GM18517 (cell line): ENCODE measurements around the gene PPP4R2.
"Not testable (repeated sequence)": the region's sequence is repeated elsewhere in the genome, so short reads cannot be mapped to it uniquely, and the experiment has no call there.

Experiments used
- ATAC-seq: cut with Tn5 transposase; IDR thresholded peaks from one replicate; pipeline ENCODE4 v1.9.1; 2021; ENCODE audit warnings: mild to moderate bottlenecking, moderate library complexity; ENCODE audit not compliant: unreplicated experiment

PPP4R2 gene

DNA sequence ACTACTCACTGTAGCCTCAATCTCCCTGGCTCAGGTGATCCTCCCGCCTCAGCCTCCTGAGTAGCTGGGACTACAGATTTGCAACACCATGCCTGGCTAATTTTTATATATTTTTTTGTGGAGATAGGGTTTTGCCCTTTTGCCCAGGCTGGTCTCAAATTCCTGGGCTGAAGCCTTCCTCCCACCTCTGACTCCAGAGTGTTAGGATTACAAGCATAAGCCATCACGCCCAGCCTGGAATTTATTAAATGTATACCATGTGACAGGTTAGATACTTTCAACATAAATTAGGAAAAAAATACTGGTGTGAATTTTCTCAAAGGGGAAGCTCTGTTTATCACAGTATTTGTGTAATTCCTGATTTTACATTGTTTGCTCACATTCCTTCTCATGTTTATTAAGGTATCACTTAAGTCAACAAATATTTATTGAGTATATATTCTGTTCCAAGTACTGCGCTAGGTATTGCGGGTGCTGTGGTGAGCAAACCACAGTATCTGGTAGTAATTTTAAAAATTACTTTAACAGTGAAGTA is 24.8 kb downstream of the PPP4R2 start:
- no peak for ATAC-seq

DNA sequence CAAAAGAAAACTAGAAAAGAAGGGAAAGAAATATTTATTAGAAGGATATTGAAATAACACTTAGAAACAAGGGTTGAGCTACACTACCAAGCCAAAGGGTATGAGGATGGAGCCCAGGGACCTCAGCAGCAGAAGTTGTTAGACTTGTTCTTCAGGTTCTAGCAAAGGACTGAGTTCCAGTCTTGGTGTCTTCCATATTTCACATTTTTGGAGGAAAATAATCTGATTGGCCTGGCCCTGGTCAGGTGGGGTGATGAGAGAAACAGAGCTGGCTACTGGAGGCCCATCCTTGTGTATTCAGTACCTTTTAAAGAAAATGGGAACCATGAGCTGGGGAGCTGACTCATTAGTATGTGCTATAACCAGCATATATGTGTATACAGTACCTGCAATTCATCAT is 28.2 kb downstream of the PPP4R2 start:
- no peak for ATAC-seq

DNA sequence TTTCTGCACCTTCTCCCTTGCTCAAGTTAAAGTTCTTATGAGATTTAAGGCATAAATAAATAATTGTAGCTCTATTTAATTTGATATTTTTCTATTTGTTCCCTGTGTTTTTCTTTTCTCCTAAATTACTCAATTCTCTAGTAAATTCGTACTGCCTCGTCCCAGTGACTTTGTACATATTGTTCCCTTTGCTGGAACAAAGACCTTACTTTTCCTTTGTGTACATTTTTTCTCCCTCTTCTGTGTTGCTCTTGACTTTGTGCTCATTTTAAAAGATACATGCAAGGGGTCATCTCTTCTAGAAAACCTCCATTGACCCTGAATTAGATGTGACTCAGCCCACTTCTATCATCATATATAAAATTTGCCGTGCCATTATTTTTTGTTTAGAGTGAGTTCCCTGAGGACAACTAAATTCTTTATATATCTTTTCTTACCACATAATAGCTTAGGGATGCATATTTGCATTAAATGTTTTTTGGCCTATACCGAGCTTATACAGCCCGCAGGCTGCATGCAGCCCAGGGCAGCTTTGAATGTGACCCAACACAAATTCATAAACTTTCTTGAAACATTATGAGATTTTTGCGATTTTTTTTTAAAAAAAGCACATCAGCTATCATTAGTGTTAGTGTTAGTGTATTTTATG is 29.6 kb downstream of the PPP4R2 start:
- ATAC-seq: no peak

DNA sequence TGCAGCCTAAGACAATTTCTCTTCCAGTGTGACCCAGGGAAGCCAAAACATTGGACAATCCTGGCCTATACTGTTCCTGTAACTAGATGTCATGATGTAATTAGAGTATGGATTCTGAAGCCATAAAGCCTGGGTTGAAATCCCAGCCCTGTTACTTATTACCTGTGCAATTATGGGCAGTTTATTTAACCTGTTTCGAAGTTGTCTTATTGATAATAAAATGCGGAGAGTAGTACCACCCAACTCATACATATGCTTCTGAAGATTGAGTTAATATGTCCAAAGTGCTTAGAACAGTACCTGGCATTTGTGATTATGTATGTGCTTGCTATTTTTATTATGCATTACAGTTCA is 30.1 kb downstream of the PPP4R2 start:
- ATAC-seq: no peak

DNA sequence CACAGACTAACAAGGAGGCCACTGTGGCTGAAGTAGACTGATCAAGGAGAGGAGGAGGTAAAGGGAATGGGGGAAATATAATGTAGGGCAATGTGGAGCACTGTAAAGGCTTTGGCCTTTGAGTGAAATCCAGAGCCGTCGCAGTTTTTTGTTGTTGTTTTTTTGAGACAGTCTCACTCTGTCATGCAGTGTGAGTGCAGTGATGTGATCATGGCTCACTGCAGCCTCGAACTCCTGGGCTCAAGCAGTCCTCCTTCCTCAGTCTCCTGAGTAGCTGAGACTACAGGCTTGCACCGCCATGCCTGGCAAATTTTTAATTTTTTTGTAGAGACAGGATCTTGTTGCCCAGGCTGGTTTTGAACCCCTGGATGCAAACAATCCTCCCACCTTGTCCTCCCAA is 32.2 kb downstream of the PPP4R2 start:
- no peak for ATAC-seq

DNA sequence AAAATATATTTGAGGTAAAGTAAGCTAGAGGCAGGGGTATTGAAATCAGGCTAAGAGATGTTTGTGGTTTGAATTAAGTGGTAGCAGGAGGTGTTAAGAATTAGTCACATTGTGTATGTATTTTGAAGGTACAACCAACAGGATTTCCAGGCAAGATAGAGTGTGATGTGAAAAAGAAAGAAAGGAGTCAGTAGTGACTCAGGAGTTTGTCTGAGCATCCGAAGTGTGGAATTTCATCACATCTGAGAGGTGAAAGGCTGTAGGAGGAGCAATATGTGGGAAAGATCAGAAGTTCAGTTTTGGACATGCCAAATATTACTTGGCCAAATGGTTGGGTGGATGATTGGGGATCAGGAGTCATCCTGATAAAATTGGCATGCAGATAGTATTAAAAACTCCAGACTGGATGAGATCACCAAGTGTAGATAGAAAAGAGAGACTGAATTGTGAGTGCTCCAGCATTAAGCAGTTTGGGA is 32.7 kb downstream of the PPP4R2 start:
- ATAC-seq: no peak

DNA sequence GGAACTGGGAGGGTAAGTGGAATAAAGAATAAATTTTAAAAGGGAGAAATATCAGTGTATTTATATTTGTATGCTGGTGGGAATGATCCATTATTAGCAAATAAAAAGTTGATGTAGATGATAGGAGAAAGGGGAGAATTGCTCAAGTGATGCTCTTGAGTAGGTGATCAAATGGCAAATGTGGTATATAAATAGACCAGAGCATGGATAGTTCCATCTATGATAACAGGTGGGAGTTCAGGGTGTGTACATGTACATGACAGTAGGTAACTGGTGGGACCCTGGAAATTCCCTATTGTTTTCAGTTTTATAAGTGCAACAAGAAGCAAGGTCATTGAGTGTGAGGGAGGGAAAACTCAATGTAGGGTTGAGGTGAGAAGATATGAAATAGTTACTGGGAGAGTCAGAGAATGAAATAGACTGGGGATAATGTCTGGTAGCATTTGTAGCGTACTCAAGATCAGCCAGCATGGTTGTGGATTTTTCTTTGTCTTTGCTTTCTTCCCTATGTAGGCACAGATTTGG is 33.5 kb downstream of the PPP4R2 start:
- ATAC-seq: no peak

DNA sequence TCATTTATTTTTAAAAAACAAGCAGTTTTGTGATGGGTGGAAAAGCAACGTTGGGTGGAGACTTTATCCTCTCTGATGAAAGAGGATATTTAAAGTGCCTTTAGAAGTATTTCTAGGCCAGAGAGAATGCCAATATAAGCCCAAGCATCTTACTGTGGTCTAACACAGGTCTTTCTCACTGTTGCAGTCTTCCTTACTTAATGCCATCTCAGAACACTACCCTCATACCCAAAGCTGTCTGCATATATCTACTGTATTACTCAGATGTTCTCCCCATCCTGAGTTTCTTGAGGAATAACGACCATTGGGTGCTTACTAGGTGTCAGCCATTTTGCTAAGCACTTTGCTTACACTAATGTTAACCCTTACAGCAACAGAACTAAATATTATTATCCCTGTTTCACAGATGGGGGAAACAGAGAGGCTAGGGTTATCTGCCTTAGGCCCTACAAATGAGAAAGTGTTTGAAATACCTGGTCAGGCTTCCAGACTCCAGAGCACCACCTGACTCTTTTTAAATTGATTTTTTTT is 35.0 kb downstream of the PPP4R2 start:
- no peak for ATAC-seq

DNA sequence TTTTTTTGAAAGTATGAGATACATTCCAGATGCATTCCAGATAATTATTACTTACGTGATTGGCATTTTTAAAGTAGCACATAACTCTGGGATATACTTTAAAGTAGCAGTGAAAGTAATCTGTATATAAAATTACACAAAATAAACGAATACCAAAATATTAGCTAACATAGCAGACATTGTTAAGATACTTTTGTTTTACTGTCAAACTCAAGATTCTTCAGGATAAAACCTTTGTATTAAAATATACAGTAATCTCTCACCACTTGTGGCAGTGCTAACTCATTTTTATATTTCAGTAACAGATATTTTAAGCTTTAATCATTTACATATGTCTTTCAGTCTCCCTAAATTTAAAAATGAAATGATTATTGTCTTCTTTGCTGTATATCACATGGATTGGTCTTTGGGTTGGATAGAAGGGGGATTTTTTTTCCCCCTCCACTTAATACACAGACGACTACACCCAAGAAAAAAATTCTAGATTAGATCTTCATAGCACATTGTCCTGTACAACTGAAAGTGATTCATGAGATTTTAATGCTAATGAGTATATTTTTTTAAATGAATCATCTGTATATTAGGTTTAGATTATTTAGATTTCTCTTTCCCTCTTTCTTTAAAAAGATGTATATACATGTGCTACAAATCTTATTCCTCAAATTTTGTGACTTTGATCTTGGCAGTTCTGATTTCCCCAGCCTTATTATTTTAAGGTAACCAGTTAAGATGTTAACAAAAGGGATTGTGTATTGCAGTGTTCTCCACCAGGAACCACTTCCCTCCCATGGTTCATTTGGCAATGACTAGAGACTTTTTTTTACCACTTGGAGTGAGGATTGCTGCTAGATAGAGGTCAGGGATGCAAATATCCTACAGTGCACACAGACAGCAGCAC is 40.3 kb downstream of the PPP4R2 start:
- ATAC-seq: no peak

DNA sequence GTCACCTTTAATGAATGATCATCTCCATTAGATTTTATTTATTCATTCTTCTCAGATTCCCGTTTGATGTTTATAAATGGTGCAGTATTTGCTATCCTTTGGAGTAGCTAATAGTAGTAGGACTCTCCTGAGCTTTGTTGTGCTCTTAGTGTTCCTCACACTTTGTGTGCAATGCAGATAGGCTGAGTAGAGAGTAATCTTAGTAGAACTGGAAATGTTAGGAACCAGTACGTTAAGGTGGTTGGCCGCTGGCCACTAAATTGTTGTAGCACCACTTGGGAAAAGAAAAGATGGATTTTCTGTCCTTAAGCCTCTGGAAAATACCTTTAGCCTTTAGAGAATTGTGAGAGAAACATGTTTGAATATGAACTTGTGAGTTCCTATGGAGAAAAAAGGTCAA is 44.9 kb downstream of the PPP4R2 start:
- ATAC-seq: no peak

DNA sequence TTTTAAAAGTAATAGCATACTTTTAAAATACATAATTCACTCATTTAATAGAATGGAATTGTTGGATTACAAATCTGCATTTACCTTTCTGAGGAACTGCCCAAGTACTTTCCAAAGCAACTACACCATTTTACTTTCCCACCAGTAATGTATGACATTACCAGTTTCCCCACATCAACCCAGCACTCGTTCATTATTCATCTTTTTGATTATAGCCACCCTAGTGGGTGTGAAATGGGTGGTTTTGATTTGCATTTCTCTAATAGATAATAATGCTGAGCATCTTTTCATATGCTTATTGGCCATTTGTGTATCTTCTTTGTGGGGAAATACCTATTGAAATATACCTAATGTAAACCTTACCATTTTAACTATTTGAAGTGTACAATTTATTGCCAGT is 46.8 kb downstream of the PPP4R2 start:
- no peak for ATAC-seq

DNA sequence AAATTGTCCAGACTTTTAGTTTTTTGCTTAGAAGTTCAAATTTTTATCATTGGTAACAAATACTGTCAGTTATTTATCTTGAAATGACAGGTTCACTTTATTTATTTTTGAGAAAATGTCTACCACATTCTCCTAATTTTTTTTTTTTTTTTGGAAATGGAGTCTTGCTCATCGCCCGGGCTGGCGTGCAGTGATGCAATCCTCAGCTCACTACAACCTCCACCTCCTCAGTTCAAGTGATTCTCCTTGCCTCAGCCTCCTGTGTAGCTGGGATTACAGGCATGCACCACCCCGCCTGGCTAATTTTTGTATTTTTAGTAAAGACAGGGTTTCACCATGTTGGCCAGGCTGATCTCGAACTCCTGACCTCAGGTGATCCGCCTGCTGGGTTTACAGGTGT is 48.8 kb downstream of the PPP4R2 start:
- ATAC-seq: no peak

DNA sequence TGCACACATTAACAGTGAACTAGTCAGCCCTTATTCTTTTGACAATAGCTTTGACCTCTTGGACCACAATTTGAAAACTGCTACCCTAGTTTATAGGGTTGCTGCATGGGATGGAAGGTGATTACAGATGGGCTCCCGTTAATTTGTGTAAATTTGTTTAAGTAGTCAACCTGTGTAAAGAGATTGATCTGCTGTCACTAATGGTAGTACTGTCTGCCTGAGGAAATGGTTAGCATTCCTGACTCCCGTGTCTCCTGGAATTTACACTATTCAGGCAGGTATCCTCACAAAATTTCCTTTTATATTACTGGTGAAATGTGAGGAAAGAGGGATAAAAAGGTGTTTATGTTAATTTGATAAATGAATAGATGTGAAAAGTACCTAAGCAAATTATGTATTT is 49.6 kb downstream of the PPP4R2 start:
- no peak for ATAC-seq

DNA sequence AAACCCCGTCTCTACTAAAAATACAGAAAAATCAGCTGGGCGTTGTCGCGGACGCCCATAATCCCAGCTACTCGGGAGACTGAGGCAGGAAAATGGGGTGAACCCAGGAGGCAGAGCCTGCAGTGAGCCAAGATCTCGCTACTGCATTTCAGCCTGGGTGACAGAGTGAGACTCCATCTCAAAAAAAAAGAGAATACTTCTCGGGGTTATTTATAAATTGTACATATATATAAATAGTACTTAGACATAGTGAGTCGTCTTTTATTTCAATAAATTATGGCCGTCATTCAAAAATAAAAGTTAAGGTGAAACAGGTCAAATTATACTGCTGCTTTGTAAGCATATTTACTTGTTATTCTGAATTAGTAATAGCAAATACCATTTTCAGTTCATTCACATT is 52.7 kb downstream of the PPP4R2 start:
- no peak for ATAC-seq

DNA sequence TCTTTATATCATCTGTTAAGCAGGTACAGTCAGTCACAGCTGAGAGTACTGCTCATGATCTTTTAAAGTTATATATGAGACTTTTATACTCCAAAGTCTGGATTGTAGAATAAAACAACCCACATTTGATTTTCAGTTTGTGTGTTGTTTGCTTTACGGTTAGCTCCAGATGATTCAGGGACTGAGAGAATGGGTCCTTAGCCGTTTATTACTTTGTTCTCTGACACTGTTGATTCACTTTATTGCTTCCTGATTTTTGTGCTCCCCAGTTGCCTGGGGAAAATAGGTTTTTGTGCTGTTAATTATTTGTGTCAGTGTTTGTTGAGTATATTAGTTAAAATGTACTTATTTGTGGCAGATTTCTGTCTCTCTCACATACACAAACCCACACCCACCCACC is 56.2 kb downstream of the PPP4R2 start:
- no peak for ATAC-seq

DNA sequence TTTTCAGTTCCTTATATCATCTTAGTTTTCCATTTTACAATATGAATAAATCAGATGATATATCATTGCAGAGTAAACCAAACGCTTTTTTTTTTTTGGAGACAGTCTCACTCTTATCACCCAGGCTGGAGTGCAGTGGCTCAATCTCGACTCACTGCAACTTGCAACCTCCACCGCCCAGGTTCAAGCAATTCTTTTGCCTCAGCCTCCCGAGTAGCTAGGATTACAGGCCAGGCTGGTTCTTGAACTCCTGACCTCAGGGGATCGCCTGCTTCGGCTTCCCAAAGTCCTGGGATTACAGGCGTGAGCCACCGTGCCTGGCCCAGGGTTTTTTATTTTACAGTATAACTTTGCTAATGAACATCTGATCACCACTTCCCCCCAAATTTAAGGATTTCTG is 59.0 kb downstream of the PPP4R2 start:
- ATAC-seq: no peak

DNA sequence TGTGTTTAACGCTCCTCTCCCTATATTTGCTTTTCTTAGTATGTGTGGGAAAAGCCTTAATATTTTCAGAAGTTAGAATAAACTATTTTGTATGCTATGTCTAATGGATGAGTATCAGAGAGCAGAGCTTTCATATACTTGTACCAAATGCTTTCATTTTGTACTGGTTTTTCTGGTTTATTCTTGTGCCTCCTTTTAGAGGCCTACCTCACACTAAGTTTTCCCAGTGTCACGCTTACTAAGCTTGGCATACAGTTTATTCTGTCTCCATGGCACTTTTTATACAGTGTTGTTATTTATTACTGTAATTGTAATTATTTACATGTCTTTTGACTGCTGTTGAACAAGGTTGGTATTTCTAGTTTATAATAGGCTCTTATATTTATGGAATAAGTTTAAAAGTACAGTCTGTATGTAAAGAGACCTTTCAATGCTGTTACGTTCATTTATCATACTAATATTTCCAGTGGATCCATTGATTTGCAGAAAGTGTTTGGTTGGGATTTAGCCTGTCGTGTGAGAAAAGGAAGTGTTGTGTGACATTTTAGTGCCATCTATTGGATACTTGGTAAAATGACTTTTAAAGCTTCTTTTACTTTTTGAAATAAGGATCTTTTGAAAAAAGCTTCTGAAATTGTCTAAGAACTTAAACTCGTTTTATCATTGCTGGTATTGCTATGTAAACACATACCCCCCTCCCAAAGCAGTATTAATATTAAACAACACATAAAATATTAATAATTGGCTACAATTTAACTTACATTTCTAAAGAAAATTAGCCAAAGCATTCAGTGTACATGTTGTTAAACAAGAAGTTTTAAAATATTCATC is 59.6 kb downstream of the PPP4R2 start:
- ATAC-seq: no peak

DNA sequence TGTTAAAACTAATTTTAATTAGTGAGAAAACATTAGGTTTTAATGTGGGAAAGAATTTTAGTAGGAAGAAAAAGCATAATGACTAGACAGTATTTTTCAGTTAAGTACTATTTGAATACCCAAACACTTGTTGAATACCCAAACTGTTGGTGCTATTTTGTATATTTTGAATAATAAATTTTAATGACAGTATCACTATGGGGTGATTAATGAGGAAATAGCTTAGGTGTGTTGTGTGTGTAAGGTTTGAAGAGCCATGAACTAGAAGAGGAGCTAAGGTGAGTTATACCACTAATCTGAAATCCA is 60.2 kb downstream of the PPP4R2 start:
- no peak for ATAC-seq

DNA sequence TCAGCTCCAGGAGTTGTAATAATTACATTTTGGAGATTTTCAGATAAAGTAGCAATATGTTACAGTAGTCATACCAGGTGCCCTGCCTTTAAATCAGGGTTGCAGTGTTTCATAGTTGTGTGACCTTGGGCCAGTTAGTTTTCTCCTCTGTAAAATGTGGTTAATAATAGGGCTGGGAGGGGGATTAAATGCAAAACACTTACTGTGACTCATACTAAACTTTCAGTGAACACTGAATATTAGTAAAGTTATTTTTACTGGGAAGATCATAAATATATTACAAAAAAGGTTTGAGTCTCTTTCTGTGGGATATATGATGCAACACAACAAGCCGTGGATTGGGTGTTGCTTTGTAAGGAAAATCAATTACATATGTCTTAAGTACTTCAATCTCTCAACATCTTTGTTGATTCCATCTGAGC is 63.7 kb downstream of the PPP4R2 start:
- no peak for ATAC-seq

DNA sequence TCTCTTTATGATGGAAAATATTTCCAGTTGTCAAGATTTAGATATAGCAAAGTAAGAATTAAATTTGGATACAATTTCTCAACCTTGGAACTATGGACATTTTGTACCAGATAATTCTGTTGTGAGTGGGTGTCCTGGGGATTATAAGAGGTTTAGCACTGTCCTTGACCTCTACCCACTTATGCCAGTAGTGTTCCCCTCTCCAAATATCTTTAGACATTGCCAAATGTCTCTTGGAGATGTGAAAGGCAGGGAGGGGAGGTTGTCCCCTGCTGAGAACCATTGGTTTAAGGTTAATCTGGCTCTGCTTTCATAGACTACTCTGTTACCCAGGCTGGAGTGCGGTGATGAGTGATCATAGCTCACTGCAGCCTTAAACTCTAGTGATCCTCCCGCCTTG is 64.8 kb downstream of the PPP4R2 start, which contains the start of gene EBLN2:
Gene EBLN2 (plus strand): TSS at position 244 of the 400 bp plus-strand sequence. CDS start 423 bp downstream, outside the sequence.
- ATAC-seq: no peak

DNA sequence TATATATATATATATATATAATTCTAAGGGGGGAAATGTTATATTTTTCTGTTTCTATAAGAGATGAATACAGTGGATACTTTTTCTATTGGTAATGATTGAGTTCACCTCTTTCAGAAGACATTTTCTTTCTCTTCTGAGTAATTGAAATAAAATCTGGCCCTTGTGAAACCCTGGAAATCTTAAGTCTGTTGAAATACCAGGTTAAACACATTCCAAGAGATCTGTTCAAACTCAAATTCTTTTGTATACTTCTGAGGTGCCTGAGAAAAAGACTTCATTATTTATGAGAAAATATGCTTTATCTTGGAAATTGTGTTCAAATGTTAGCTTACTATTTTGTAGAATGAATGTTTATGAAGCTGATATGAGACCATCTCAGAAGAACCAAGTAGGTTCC is 69.6 kb downstream of the PPP4R2 start:
- not testable (repeated sequence) for ATAC-seq
